ENCODE data around the gene SNCG. TPM values are rescaled to one million over a fixed set of nuclear protein-coding genes. Genes with fewer than 3 reads are reported as not detected.

The SNCG gene
- total and polyA plus RNA-seq, 9 donors: 4.4 to 11.7 (median 5.9) TPM

DNA sequence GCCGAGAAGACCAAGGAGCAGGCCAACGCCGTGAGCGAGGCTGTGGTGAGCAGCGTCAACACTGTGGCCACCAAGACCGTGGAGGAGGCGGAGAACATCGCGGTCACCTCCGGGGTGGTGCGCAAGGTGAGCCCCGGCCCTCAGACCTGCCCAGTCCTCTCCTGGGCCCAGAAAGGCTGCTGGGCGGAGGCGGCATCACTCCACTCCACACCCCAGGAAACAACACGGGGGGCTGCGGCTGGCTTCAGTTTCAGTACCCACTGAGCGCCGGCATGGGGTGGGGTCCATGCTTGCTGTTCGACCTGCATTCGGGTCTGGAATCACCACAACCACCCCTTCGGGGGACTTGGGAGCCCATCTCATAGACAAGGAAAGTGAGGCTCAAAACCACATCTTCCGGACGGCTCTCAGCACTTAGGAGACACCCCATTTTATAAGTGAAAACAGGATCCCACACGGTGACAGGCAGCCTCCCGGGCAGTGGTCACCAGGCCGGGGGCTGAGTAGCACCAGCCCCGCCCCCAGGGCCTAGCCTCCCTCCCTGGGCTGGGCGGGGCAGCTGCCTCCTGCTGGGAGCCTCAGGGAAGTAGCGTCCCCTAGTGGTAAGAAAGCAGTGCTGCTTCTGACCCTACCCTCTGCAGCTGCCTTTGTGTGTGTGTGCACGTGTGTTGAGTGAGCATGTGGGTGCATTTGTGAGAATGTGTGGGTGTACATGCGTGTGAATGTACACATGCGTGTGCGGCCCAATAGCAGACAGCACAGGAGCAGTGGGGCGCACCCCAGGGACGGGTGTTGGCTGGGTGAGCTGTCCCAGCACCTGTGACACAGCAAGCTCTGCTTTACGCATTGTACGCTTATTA is 1.8 kb downstream of the SNCG start:
- H3K4me1 ChIP-seq (ENCODE audit: control insufficient read depth, insufficient read depth, low read length): peaks cover 56% of the 10 kb centered on the region
- no peaks in the 10 kb centered on the region for H3K27me3 ChIP-seq (ENCODE audit: control insufficient read depth, insufficient read depth, low read length)
- peak; percentile 66 for DNase-seq
- no peak overlapping the region for H3K27ac ChIP-seq (ENCODE audit: low read length)
- WGBS (ENCODE audit: insufficient coverage): 72% methylated on average over 30 of the region's 37 CpGs
- no peak overlapping the region for H3K4me3 ChIP-seq (ENCODE audit: low read length)
- H3K9me3 ChIP-seq (replicated peaks; ENCODE audit: control insufficient read depth, low read depth, low read length): no peaks in the 10 kb centered on the region
- H3K36me3 ChIP-seq (ENCODE audit: control insufficient read depth, insufficient read depth, low read length): no peaks in the 10 kb centered on the region

DNA sequence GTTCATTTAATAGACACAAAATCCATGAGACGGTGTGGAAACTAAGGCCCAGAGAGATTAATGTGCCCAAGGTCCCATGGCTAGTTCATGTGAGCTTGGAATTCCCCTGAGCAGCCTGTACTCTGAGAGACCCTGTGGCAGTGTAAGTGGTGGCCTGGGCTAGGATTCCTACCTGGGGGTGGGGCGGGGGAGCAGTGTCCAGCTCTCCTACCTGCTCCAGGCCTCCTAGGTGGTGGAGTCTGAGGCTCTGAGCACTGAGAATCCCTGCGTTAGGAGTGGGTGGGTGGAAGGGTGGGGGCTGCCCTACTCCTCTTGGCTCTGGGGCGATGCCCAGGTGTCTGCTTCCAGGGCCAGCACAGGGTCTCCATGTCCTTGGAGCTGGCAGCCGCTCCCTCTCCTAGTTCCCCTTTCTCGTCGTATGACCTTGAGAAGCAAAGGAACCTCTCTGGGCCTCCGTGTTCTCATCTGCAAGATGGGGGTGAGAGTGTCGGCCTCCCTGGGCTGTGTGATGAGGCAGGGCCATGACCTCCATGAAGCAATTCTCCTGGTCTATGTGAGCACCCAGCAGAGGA is 2.5 kb downstream of the SNCG start:
- 54% methylated on average over 3 of the region's 9 CpGs for WGBS (ENCODE audit: insufficient coverage)
- Histone ChIP-seq H3K4me1 (ENCODE audit: control insufficient read depth, insufficient read depth, low read length) (peaks cover 49% of the 10 kb centered on the region), H3K9me3 (replicated peaks; ENCODE audit: control insufficient read depth, low read depth, low read length) (no peaks in the 10 kb centered on the region), H3K4me3 (ENCODE audit: low read length) (no peak overlapping the region), H3K27ac (ENCODE audit: low read length) (no peak overlapping the region), H3K27me3 (ENCODE audit: control insufficient read depth, insufficient read depth, low read length) (no peaks in the 10 kb centered on the region), H3K36me3 (ENCODE audit: control insufficient read depth, insufficient read depth, low read length) (no peaks in the 10 kb centered on the region)
- no peak for DNase-seq

DNA sequence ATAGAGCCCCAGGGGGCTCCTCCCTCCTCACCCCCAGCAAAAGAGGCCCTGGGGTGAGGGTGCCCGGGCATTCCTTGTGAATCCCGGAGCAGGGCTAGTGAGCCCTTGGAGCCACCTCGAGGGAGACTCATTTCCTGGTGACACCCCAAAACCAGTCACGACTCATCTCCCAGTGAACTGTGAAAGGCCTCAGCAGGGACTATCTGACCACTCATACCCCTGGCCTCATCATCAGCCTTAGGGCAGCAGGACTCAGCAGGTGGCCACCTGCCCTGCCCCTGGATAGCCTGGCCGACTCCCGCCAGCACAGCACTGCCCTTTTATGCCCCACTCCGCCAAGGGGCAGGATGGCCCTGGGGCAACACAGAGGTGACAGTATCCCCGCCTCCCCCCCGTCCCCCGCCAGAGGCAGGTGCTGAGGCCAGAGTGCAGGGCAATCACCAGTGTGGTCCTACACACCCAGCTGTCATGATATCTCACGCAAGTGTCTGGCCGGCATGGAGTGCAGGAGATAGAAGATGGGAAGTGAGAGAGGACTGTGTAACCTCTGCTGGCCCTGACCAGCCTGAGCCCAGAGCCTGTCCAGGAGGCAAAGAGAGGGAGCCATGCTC is 3.2 kb downstream of the SNCG start:
- DNase-seq: peak; percentile 12
- Histone ChIP-seq H3K27ac (ENCODE audit: low read length) (no peak overlapping the region), H3K9me3 (replicated peaks; ENCODE audit: control insufficient read depth, low read depth, low read length) (no peaks in the 10 kb centered on the region), H3K4me3 (ENCODE audit: low read length) (no peak overlapping the region), H3K4me1 (ENCODE audit: control insufficient read depth, insufficient read depth, low read length) (peaks cover 49% of the 10 kb centered on the region), H3K36me3 (ENCODE audit: control insufficient read depth, insufficient read depth, low read length) (no peaks in the 10 kb centered on the region), H3K27me3 (ENCODE audit: control insufficient read depth, insufficient read depth, low read length) (no peaks in the 10 kb centered on the region)
- 94% methylated on average over 11 of the region's 12 CpGs for WGBS (ENCODE audit: insufficient coverage)

DNA sequence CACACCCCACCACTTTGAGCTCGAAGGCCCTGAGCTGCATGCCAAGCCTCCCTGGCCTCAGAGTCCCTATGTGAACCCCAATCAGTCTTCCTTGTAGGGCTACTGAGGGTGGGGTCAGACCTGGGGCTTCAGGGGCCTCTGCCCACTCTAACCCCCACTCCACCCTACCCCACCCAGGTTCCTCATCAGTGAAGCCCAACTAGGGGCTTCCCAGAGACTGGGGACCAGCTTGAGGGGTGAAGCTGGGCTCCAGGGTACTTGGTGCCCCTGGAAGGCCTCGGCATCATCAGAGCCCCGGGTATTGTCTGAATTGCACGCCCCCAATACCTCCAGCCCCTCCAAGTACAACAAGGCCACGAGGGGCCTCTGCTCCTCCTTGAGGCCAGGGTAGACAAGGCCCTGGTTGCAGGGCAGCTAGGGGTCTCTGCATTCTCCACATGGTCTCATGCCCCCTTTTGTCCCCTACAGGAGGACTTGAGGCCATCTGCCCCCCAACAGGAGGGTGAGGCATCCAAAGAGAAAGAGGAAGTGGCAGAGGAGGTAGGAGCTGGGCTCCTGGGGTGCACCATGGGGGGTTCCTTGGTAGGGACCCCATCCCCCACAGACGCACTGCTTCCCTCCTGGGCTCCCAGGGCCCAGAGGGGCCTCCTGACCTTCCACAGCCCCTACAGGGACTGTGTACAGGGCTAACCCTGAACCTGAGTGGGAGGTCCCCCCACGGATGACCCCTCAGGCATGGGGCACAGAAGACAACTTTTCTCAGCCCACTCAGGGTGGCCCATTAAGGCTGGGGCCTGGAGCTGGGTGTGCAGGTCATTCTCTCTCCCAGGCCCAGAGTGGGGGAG is 4.0 kb downstream of the SNCG start:
- Histone ChIP-seq H3K4me3 (ENCODE audit: low read length) (no peak overlapping the region), H3K9me3 (replicated peaks; ENCODE audit: control insufficient read depth, low read depth, low read length) (no peaks in the 10 kb centered on the region), H3K27me3 (ENCODE audit: control insufficient read depth, insufficient read depth, low read length) (no peaks in the 10 kb centered on the region), H3K4me1 (ENCODE audit: control insufficient read depth, insufficient read depth, low read length) (peaks cover 49% of the 10 kb centered on the region), H3K27ac (ENCODE audit: low read length) (no peak overlapping the region), H3K36me3 (ENCODE audit: control insufficient read depth, insufficient read depth, low read length) (no peaks in the 10 kb centered on the region)
- no peak for DNase-seq
- WGBS (ENCODE audit: insufficient coverage): 87% methylated on average over 7 of the region's 7 CpGs

DNA sequence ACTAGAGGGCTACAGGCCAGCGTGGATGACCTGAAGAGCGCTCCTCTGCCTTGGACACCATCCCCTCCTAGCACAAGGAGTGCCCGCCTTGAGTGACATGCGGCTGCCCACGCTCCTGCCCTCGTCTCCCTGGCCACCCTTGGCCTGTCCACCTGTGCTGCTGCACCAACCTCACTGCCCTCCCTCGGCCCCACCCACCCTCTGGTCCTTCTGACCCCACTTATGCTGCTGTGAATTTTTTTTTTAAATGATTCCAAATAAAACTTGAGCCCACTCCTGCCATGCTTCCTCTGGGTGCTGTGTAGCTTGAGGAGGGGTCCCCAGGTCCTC is 4.5 kb downstream of the SNCG start:
- Histone ChIP-seq H3K4me3 (ENCODE audit: low read length) (no peak overlapping the region), H3K27ac (ENCODE audit: low read length) (no peak overlapping the region), H3K36me3 (ENCODE audit: control insufficient read depth, insufficient read depth, low read length) (no peaks in the 10 kb centered on the region), H3K27me3 (ENCODE audit: control insufficient read depth, insufficient read depth, low read length) (peaks cover 5% of the 10 kb centered on the region), H3K4me1 (ENCODE audit: control insufficient read depth, insufficient read depth, low read length) (peaks cover 49% of the 10 kb centered on the region), H3K9me3 (replicated peaks; ENCODE audit: control insufficient read depth, low read depth, low read length) (no peaks in the 10 kb centered on the region)
- 97% methylated on average over 7 of the region's 7 CpGs for WGBS (ENCODE audit: insufficient coverage)
- no peak for DNase-seq

DNA sequence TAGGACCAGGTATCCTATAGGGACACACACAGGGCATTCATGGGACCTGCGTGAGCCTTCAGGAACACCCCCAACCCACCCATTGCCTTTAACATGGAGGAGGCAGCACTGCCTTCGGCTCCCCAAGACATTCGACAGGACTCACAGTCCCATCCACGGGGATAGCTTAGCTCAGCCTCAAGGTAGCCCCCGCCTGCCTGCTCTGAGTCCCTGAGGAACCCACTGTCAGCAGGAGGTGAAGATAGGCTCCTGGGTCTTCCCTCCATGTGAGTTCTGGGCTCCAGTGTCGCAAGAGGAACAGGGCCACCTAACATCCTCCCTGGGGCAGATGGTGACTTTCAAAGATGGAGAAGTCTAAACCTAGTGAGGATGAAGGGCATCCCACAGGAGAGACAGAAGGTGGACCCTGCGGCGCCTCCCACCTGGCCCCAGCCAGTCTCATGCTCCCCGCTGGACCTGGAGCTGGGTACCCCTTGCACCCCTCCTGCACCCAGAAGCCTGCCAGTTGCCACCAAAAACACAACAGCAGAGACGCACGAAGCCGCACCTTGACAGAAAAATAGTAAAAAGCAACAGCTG is 5.0 kb downstream of the SNCG start:
- Histone ChIP-seq H3K9me3 (replicated peaks; ENCODE audit: control insufficient read depth, low read depth, low read length) (no peaks in the 10 kb centered on the region), H3K4me3 (ENCODE audit: low read length) (no peak overlapping the region), H3K27ac (ENCODE audit: low read length) (no peak overlapping the region), H3K27me3 (ENCODE audit: control insufficient read depth, insufficient read depth, low read length) (peaks cover 10% of the 10 kb centered on the region), H3K4me1 (ENCODE audit: control insufficient read depth, insufficient read depth, low read length) (peaks cover 49% of the 10 kb centered on the region), H3K36me3 (ENCODE audit: control insufficient read depth, insufficient read depth, low read length) (no peaks in the 10 kb centered on the region)
- DNase-seq: no peak
- WGBS (ENCODE audit: insufficient coverage): 98% methylated on average over 7 of the region's 12 CpGs

DNA sequence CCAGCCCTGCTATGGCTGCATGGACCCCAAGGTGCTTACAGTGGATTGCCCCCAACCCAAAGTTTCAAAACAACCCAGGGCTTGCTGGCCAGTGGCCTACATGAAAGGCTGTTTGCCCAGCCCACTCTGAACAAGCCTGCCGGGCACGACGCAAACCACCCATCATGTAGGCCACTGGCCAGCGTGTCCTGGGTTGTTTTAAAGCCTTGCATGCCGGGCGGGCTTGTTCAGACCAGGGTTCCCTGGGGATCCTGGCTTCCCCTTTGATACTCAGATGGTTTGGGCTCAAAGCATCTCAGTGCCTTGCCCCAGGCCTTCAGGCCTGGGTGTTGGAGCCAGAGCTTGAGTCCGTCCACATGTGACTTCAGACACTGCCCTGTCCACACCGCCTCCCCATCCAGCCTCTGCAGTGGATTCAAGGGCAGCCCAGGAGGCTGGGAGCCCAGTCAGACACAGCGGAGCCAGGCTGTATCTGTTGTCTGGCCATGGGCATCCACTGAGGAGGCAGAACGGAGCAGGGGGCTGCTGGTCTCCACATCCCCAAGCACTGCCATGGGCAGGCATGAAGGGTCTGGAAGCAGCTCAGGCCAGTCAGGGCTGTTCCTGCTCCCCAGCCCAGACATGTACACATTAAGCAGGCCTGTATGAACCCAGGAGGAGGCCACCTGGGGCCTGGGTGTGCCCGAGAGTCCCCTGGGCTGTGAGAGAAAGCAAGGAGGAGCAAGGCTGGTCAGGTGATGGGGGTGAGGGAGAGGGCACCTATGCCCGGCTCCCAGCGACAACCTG is 5.9 kb downstream of the SNCG start:
- H3K27ac ChIP-seq (ENCODE audit: low read length): no peak overlapping the region
- no peak overlapping the region for H3K4me3 ChIP-seq (ENCODE audit: low read length)
- H3K4me1 ChIP-seq (ENCODE audit: control insufficient read depth, insufficient read depth, low read length): peaks cover 49% of the 10 kb centered on the region
- peaks cover 18% of the 10 kb centered on the region for H3K27me3 ChIP-seq (ENCODE audit: control insufficient read depth, insufficient read depth, low read length)
- DNase-seq: no peak
- H3K36me3 ChIP-seq (ENCODE audit: control insufficient read depth, insufficient read depth, low read length): no peaks in the 10 kb centered on the region
- no peaks in the 10 kb centered on the region for H3K9me3 ChIP-seq (replicated peaks; ENCODE audit: control insufficient read depth, low read depth, low read length)
- WGBS (ENCODE audit: insufficient coverage): 70% methylated on average over 11 of the region's 13 CpGs

DNA sequence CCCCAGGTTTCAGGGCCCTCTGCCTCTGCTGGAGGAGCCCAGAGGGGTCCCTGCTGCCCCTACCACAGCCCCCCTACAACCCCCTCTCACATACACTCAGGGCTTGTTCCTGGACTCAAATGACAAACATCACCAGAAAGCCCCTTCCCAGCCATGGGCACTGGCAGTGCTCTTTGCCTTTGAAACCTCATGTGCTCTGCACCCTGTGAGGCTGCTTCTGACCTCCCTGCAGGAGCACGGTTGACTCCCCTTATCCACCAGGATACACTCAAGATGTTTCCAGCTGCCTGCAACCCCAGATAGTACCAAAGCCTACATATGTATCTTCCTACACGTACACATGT is 6.4 kb downstream of the SNCG start:
- Histone ChIP-seq H3K27ac (ENCODE audit: low read length) (no peak overlapping the region), H3K9me3 (replicated peaks; ENCODE audit: control insufficient read depth, low read depth, low read length) (no peaks in the 10 kb centered on the region), H3K36me3 (ENCODE audit: control insufficient read depth, insufficient read depth, low read length) (no peaks in the 10 kb centered on the region), H3K4me1 (ENCODE audit: control insufficient read depth, insufficient read depth, low read length) (peaks cover 50% of the 10 kb centered on the region), H3K27me3 (ENCODE audit: control insufficient read depth, insufficient read depth, low read length) (peaks cover 23% of the 10 kb centered on the region), H3K4me3 (ENCODE audit: low read length) (no peak overlapping the region)
- DNase-seq: no peak
- 50% methylated on average over 1 of the region's 2 CpGs for WGBS (ENCODE audit: insufficient coverage)

DNA sequence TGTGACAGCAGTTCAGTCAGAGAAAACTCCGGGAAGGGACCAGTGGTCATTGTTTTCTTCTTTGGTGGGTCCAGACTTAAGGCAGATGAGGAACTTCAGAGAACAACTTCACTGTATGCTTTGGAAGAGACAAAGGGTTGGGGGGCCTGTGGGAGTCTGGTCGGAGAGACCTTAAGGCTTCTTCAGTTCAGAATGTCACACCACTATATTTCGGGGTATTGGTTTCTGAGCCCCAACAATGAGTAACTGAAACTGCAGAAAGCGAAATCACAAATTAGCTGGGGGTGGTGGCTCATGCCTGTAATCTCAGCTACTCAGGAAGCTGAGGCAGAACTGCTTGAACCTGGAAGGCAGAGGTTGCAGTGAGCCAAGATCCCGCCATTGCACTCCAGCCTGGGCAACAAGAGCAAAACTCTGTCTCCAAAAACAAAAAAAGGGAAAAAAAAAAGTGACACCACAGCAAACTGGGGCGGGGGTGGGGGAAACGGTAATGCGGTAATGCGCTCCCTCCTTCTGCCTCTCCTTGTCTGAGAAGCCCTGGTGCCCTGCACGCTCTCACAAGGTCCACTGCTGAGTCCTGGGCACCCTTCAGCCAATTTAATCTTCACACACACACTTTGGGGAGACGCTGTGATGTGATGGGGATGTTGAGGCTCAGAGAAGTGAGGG is 7.7 kb downstream of the SNCG start:
- Histone ChIP-seq H3K27ac (ENCODE audit: low read length) (no peak overlapping the region), H3K36me3 (ENCODE audit: control insufficient read depth, insufficient read depth, low read length) (no peaks in the 10 kb centered on the region), H3K4me3 (ENCODE audit: low read length) (no peak overlapping the region), H3K9me3 (replicated peaks; ENCODE audit: control insufficient read depth, low read depth, low read length) (no peaks in the 10 kb centered on the region), H3K27me3 (ENCODE audit: control insufficient read depth, insufficient read depth, low read length) (peaks cover 28% of the 10 kb centered on the region), H3K4me1 (ENCODE audit: control insufficient read depth, insufficient read depth, low read length) (peaks cover 55% of the 10 kb centered on the region)
- WGBS (ENCODE audit: insufficient coverage): 68% methylated on average over 2 of the region's 11 CpGs
- DNase-seq: no peak
